Keratinocyte (primary cell): Measurements from ENCODE around the gene TBC1D13.

Source experiments
- CTCF ChIP-seq, 3 experiments: IDR thresholded peaks in 1 of 3; conservative IDR thresholded peaks in 1 of 3; optimal IDR thresholded peaks in 1 of 3; 2 replicates in 2 of 3; 3 replicates in 1 of 3; pipeline versions ENCODE3 to v1.5.1; 2011; ENCODE audit warnings: low read length in 3 of 3, mild to moderate bottlenecking in 3 of 3, moderate library complexity in 2 of 3, control low read depth in 1 of 3, inconsistent platforms in 1 of 3; ENCODE audit not compliant: insufficient read depth in 2 of 3; ENCODE audit errors: extremely low read depth in 1 of 3
- EZH2 ChIP-seq: IDR thresholded peaks from one replicate; pipeline ENCODE4 v1.6.1; 2012; ENCODE audit warnings: inconsistent platforms, mild to moderate bottlenecking, low read length, moderate library complexity

- TF ChIP-seq CTCF (optimal IDR thresholded peaks at IDR 0.05 in 1 of 3, IDR thresholded peaks at IDR 0.05 in 1 of 3, conservative IDR thresholded peaks at IDR 0.05 in 1 of 3; ENCODE audit: extremely low read depth in 1 of 3, insufficient read depth in 2 of 3, low read length in 3 of 3) (no peak), EZH2 (no peak)
Measured at GRCh38 chr9:128805661-128806060, 18.6 kb downstream of the TBC1D13 start.
